Thyroid gland (tissue), 4 donors: ENCODE results near the gene ANTKMT.

ENCODE experiments used
- POLR2A ChIP-seq, 2 donors: fragments of 450-650 bp; IDR thresholded peaks; one replicate each; pipeline ENCODE4 v1.6.1; 2017; ENCODE audit warnings: antibody characterized with exemption in 2 of 2, mild to moderate bottlenecking in 2 of 2, moderate library complexity in 1 of 2
- TF ChIP-seq, protein P1 (sequence below), 6 experiments: fragments of 200-600 bp in 3 of 6; fragments of 450-650 bp in 3 of 6; sonication (generic) in 3 of 6; IDR thresholded peaks; one replicate each; pipeline ENCODE4 v1.5.1; 2016 to 2019; ENCODE audit warnings: antibody characterized with exemption in 6 of 6, mild to moderate bottlenecking in 2 of 6, inconsistent platforms in 1 of 6, moderate library complexity in 1 of 6

DNA sequence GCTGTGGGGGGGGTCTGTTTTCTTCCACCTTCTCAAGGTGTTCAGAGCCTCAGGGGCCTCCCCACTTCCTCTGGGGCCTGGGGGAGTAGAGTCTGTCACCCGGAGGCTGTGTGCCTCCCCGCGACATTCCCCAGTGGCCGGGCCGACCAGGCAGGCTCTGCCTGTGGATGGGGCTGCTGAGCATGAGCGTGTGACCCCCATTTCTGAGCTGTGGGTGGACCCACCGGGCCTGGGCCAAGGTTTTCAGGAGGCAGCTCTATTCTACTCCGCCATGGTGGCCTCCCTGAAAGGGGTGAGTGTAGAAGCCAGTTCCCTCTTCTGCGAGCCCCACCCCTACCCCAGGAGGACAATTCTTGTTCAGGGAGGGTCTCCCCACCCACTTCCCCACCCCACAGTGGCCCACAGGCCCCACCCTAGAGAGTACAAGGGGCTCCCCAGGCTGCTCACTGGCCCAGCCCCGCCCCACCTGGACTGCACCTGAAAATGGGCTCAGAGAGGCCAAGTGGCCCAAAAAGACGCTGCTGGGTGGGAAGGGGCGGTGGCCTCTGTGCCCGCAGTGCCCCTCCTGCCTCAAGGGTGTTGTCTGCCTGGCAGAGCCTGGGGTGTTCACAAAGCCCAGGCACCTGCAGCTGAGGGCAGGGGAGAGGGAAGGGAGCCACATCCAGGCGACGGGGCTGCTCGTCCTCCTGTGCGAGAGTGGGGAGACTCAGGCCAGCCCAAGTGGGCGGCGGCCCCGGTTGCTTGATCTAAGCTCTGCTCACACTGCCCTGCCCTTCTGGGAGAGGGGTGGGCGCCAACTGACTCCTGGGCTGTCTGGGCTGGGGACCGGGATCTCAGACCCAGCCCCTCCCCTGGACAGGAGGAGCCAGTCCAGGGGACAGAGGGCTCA lies 40.9 kb downstream of the ANTKMT start:
- no peak for TF ChIP-seq POLR2A (IDR thresholded peaks at IDR 0.05)
- TF ChIP-seq, protein P1, sequence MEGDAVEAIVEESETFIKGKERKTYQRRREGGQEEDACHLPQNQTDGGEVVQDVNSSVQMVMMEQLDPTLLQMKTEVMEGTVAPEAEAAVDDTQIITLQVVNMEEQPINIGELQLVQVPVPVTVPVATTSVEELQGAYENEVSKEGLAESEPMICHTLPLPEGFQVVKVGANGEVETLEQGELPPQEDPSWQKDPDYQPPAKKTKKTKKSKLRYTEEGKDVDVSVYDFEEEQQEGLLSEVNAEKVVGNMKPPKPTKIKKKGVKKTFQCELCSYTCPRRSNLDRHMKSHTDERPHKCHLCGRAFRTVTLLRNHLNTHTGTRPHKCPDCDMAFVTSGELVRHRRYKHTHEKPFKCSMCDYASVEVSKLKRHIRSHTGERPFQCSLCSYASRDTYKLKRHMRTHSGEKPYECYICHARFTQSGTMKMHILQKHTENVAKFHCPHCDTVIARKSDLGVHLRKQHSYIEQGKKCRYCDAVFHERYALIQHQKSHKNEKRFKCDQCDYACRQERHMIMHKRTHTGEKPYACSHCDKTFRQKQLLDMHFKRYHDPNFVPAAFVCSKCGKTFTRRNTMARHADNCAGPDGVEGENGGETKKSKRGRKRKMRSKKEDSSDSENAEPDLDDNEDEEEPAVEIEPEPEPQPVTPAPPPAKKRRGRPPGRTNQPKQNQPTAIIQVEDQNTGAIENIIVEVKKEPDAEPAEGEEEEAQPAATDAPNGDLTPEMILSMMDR (IDR thresholded peaks at IDR 0.05): no peak
